GM18502 (cell line): ENCODE results near the gene ARHGEF7.

Experiments
- ATAC-seq: cut with Tn5 transposase; IDR thresholded peaks from one replicate; pipeline ENCODE4 v1.9.1; 2021; ENCODE audit warnings: mild to moderate bottlenecking; ENCODE audit not compliant: unreplicated experiment, poor library complexity

The ARHGEF7 gene

DNA sequence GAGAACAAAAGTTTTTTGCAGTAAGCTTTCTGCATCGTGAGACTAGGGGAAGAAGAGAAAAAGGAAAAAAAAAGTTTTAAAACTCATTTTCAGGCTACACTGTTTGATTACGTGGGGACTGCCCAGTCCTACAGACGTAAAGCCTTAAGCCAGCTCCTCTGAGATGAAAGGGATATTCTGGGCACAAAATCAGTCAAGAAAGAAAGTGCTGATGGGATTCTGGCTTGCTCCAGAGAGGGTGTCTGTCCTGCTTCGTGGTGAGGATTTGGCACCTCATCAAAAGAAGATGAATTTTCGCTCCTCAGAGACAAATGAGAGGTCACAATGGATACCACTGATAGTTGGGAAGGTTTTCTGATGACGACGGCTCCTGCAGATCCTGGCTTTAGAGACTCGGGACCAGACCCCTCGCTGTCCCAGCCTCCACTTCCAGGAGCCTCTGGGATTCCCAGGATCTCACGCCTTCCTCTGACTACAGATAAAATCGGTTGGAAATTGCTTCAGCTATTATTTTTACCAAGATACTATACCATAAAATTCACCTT is 215.0 kb downstream of the ARHGEF7 start:
- ATAC-seq, result no peak

DNA sequence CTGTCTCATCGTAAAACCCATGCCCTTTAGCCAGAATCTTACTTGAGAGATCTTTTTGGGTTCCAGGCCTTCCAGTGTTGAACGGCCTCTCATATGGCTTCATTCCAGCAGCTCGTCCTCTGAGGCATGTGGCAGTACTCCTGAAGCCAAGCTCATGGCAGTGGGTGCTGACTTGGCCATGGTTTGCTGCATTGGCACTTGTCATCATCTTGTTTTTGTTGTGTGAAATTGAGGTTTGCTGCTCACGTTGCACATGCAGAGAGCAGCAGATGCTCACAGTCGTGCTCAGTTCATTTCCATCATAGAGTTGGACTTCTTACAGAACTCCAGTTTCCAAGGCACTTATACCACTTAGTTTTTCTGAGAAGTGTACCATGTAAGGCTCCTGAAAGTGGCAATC is 220.2 kb downstream of the ARHGEF7 start:
- no peak for ATAC-seq

DNA sequence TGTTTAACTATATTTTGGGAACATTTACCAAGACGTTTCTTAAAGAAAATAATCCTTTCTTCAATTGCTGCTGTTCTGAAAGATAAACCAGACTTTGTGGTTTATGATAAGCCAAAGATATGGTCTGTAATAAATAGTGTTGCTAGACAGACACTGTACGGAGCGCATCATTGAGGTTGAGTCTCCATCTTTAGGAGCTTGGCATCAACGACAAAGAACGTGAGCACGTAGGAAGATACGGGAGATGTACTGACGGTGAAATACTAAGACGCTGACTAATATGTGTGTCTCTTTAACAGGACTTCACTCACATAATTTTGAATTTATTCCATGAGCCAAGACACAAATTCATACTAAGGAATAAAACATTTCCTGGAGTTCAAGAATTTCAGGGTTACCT is 221.6 kb downstream of the ARHGEF7 start:
- ATAC-seq, result no peak

DNA sequence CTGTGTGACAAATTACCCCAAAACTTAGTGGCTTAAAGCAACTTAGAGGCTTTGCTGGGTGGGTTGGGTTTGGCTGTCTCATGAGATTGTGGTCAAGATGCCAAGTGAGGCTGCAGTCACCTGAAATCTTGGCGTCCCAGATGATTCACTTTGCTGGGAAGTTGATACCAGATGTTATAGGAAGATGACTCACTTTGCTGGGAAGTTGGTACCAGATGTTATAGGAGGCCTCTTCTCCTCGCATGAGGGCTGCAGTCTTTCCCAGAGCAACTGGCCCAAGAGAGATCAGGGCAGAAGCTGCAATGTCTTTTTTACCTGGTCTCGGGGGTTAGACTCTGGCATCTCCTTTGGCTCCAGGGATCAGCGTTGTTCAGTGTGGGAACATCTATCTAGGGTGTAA is 222.1 kb downstream of the ARHGEF7 start:
- ATAC-seq, result no peak

DNA sequence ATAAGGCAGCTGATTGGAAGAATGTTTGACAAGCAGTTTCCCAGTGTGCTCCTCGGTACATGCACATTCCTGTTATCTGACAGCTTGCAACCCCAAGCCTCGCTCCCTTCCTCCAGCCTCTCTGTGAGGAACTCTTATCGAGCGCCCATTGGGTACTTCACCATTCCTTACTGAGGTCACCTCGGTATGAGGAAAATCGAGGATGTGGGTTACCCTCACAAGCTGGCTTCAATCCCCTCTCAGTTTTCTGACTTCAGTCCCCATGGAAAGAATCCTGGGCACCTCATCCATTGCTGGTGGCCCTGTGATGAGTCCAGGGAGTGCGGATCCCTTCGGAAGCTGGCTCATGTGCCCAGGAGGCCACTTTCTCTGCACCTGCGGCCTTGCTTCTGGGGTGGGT is 222.6 kb downstream of the ARHGEF7 start:
- no peak for ATAC-seq

DNA sequence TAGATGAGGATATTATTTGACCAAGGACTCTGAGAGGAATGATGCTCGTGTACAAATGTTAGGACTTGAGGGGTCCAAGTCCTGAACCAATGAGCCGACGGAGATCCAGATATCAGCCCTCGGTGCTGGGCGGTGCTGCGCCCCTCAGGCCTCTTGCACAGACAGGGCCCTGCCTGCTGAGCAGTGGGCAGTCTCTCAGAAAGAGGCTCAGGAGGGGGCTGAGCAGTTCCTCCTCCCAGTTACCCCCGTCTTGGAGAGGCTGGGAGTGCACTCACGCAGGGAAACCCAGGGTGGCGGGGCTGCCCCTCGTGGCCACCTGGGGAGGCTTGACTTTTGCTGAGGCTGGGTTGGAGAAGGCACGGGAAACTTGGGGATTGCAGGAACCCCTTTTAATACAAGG is 223.7 kb downstream of the ARHGEF7 start:
- no peak for ATAC-seq

DNA sequence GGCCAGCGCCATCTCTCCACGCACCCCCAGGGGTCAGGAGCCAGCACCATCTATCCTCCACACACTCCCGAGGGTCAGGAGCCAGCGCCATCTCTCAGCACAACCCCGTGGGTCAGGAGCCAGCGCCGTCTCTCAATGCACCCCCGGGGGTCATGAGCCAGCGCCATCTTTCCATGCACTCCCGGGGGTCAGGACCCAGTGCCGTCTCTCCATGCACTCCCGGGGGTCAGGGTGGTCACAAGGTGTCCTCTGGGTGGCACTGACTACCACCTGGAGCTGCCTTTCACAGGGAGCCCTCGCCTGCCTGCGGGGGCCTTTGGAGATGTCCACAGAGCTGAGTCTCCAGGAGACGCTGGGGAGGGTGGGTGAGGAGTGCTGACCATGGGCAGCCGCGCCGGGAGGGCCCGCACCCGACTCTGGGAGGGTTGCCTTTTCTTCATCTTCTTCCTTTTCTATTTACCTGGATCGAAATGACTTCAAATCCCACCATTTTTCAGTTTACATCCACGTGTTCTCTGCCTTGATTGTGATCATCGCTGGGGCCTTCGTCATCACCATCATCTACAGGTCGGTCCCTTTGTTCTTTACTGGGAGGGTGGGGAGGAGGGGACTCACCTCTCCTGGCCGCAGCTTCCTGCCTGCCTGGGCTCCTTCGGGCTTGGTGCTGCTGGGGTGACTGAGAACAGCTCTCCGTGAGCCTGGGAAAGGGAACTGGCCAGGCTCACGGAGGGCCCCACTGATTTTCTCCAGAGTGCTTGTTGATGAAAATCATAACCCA is 224.4 kb downstream of the ARHGEF7 start:
- ATAC-seq, result no peak

DNA sequence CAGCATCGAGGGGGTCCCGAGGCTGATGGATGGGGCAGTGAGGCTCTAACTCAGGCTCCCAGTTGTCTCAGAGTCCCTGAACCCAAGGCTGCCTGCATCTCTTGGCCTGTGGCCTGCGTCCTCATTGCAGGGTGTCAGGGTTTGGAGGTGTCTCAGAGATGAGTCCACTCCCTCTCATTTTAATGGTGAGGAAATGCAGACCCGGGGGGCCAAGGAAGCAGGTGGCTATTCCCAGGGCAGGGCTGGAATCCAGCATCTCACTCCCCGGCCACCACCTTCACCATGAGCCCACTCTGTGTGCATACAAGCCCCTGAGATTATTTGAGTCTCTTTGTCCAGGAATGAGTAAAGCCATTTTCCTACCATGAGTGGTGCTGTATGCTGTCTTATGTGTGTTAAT is 226.8 kb downstream of the ARHGEF7 start:
- no peak for ATAC-seq

DNA sequence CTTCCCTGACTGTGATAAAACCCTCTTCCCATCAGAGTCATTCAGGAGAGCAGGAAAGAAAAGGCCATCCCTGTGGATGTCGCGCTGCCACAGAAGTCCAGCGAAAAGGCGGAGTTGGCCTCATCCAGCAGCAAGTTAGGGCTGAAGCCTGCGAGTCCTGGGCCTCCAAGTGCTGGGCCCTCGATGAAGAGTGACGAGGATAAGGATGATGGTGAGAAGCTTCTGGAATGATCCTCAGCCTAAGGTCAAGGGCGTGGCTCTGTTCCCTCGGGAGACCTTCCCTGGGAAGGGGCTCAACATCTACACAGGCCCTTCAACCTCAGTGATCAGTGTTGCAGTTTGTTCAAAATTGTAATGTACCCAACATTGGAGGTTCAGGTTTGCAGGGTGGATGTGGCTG is 227.6 kb downstream of the ARHGEF7 start:
- no peak for ATAC-seq

DNA sequence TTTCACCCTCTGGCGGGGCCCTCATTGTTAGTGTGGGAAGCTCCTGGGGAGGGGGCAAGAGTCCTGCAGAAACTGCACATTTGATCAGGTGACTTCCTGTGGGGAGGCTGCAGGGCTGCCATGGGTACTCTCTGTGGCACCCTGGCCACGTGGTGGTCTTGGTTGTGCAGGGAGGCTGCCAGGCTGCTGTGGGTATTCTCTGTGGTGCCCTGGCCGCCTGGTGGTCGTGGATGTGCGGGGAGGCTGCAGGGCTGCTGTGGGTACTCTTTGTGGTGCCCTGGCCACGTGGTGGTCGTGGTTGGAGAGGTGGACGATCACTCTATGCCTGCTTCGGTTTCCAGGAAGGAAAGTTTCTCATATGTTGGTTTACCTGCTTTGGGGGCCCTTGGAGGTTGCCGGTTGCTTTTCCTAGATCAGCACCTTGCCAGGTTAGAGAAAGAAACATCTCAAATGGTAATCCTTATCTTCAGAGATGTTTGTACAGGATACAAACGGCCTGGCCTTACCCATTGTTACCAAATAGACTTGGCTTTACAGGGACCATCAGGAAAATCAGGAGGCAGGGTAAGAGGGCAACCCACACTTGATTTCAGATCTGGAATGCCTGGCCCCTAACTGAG is 228.2 kb downstream of the ARHGEF7 start:
- no peak for ATAC-seq

DNA sequence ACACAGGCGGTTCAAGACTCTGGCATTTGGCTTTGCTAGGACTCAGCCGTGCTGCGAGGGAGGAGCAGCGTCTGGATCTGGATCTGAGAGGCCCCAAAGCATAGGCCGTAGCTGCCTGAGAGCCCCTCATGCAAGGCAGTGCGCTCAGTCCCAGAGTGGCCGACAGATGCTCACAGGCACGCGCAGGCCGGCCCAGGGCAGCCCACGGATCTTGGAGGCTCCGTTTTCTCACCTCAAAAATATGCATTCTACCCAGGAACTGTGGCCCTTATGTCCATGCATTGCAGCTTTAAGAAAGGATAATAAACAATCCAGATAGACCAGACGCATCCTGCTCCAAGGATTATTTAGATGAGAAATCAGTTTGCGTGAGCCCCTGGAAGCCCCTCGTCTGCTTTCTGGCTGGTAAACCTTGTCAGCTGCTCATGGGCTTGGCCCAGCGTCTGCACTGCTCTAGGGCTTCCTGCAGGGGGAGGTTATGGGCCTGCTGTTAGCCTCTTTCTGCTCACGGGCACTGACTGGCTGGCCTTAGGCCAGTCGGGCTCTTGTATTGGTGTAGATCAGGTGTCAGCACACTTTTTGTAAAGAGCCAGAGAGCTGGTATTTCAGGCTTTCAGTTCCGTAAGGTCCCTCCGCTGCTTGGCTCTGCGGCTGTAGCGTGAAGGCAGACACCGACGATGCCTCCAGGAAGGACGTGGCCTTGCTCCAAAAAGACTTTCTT is 229.5 kb downstream of the ARHGEF7 start:
- ATAC-seq, result no peak

DNA sequence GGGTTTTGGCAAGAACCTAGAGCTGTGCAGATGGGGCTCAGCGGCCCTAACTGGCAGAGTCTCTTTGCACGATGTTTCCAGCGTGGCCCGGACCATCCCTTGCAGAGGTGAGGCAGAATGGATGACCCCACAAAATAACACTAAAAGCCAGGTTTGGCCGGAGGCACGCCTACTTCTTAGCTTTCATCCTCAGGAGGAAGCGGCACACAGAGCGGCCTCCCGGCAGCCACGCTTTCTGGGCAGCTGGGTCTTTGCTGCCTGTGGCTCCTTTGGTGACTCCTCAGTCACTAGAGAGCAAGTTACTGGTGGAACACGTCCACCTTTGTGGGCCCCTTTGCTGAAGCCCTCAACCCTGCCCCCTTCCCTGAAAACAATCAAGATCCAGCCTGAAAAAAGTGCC is 230.6 kb downstream of the ARHGEF7 start:
- no peak for ATAC-seq

DNA sequence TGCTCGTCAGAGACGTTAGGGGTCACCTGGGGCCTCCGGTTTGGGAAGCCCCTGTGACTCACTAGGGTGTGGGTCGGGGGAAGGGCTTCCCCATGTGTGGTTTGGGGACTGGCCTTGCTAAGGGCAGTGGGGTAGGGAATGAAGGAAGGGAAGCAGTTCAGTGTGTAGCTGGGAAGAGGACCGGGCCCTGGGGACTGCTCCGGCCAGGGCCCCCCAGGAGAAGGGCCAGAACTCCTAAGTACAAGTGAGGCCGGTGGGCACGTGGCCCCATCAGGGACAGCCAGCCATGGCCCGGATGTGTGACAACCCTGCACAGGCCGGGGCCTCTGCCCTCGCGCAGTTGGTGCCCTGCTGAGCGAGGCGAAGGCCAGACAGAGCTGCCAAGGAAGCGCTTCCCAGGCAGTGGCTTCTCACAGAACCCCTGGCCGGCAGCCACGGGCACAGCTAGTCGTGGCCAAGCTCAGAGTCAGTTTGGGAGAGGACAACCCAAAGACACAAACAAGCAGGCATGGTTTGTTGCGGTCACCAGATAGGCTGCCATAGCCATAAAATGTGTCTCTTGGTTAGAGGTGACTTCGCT is 231.1 kb downstream of the ARHGEF7 start:
- ATAC-seq, result no peak

DNA sequence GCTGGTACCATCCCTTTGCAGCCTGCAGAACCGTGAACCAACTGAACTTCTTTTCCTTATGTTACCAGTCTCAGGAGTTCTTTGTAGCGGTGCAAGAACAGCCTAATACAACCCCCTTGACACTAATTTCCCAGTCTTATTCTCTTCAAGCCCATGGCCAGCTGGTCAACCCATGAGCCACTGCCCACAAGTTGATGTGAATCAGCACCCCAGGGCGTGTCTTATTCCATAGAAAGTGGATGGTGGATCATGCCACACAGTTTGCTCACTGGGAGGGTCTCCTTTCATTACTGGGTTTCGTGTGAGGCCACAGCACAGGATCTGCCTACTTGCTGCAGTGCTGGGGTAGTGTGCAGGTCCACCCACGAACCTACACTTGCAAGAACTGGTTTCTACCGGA is 232.3 kb downstream of the ARHGEF7 start:
- ATAC-seq, result no peak

DNA sequence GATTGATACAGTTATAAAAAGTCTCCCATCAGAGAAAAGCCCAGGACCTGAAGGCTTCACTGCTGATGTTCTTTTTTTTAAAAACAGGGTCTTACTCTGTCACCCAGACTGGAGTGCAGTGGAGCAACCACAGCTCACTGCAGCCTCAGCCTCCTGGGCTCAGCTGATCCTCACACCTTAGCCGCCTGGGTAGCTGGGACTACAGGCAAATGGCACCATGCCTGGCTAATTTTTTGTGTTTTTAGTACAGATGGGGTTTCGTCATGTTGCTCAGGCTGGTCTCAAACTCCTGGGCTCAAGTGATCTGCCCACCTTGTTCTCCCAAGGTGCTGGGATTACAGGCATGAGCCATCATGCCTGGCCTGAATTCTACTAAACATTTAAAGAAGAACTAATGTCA is 238.4 kb downstream of the ARHGEF7 start:
- no peak for ATAC-seq

DNA sequence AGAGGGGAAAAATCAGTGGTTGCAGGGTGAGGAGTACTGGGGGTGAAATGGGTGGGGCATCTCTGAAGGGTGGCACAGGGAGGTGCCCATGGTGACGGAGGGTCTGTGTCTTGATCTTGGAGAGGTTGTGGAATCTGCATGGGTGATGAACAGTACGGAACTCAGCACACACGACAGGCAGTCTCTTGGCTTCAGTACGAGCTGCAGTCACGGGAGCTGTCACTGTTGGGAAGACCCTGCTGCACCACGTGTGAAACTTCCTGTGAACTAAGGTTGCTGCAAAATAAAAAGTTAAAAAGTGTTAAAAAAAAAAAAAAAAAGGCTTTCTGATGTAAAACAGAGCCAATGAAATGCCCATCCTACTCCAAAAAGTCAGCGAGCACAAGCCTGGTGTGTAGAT is 239.7 kb downstream of the ARHGEF7 start:
- no peak for ATAC-seq
